A549 (cell line): ENCODE results near the gene REPS2. TPM values are rescaled to one million over a fixed set of nuclear protein-coding genes. Genes with fewer than 3 reads are reported as not detected.

Experiments
- ATAC-seq, 2 experiments: fragments of 200-7000 bp in 1 of 2; fragments of >200 bp in 1 of 2; cut with Nextera tagmentation in 1 of 2; cut with Tn5 transposase in 1 of 2; 3 replicates each; pipeline versions ENCODE4 v1.8.0 to v1.9.1; 2018 to 2020; ENCODE audit warnings: mild to moderate bottlenecking in 1 of 2, moderate library complexity in 1 of 2
- CTCF ChIA-PET: fragments of 300-600 bp; sonication (Branson Sonifier 250); formaldehyde crosslinking; extraction: SDS; loops from one replicate; lab custom pipeline; 2021; ENCODE audit warnings: antibody characterized with exemption, inconsistent platforms; lab: Yijun Ruan, JAX
- POLR2A ChIA-PET: fragments of 350-600 bp; formaldehyde crosslinking; extraction: SDS; loops from one replicate; lab custom pipeline; 2021; ENCODE audit warnings: antibody characterized with exemption, inconsistent platforms; lab: Yijun Ruan, JAX
- DNase-seq, 2 experiments: peaks; one replicate each; pipeline versions ENCODE4 v3.0.0 to v3.0.0-alpha.2; 2011 to 2016; ENCODE audit warnings: low read depth in 1 of 2, low spot score in 1 of 2
- FAIRE-seq: peaks from 2 replicates; lab custom pipeline; 2011; peaks lifted over from hg19 to GRCh38; lab: Jason Lieb, UNC
- H3K27ac ChIP-seq, 2 experiments: fragments of >200 bp; sonication (Bioruptor Twin); formaldehyde crosslinking; 3 replicates each; pipeline ENCODE4 v1.5.1; 2016 to 2017
- H3K4me1 ChIP-seq: fragments of >200 bp; sonication (Bioruptor Twin); formaldehyde crosslinking; 3 replicates; pipeline ENCODE4 v1.6.1; 2016
- H3K4me2 ChIP-seq: fragments of >200 bp; sonication (Bioruptor Twin); formaldehyde crosslinking; 3 replicates; pipeline ENCODE4 v1.6.1; 2016
- H3K4me3 ChIP-seq: fragments of >200 bp; sonication (Bioruptor Twin); formaldehyde crosslinking; 3 replicates; pipeline ENCODE4 v1.5.1; 2016
- H3K9me3 ChIP-seq: fragments of >200 bp; sonication (Bioruptor Twin); formaldehyde crosslinking; 3 replicates; pipeline ENCODE4 v1.6.1; 2016
- BHLHE40 ChIP-seq: IDR thresholded peaks from 2 replicates; pipeline ENCODE4 v1.6.1; 2012; ENCODE audit warnings: low read depth, low read length, inconsistent platforms
- CBX2 ChIP-seq: fragments of 200-600 bp; sonication (generic); IDR thresholded peaks from 2 replicates; pipeline ENCODE4 v1.6.1; 2016; ENCODE audit warnings: low read depth, mild to moderate bottlenecking, borderline replicate concordance
- CBX8 ChIP-seq: fragments of 200-600 bp; sonication (generic); IDR thresholded peaks from 2 replicates; pipeline ENCODE4 v1.6.1; 2016
- GATA3 ChIP-seq: IDR thresholded peaks from 2 replicates; pipeline ENCODE4 v1.6.1; 2012; ENCODE audit warnings: borderline replicate concordance
- HEYL ChIP-seq: fragments of 250-450 bp; sonication (Bioruptor Pico); IDR thresholded peaks from 2 replicates; pipeline ENCODE4 v1.8.0; 2021; ENCODE audit warnings: mild to moderate bottlenecking, moderate library complexity
- HOXB13 ChIP-seq: fragments of 250-450 bp; sonication (Bioruptor Pico); IDR thresholded peaks from 2 replicates; pipeline ENCODE4 v1.5.0; 2020; ENCODE audit warnings: low read depth, mild to moderate bottlenecking, moderate library complexity
- JUN ChIP-seq, 2 experiments: fragments of >200 bp; sonication (Bioruptor Twin); formaldehyde crosslinking; IDR thresholded peaks; 2 replicates in 1 of 2; 3 replicates in 1 of 2; pipeline ENCODE4 v1.6.1; 2016 to 2017
- KDM1A ChIP-seq: fragments of 200-600 bp; sonication (generic); IDR thresholded peaks from 2 replicates; pipeline ENCODE4 v1.6.1; 2016; ENCODE audit warnings: low read depth, mild to moderate bottlenecking
- KDM5A ChIP-seq: fragments of 200-600 bp; sonication (generic); IDR thresholded peaks from 2 replicates; pipeline ENCODE4 v1.6.1; 2016; ENCODE audit warnings: antibody characterized with exemption, mild to moderate bottlenecking
- NR3C1 ChIP-seq: fragments of >200 bp; sonication (Bioruptor Twin); formaldehyde crosslinking; IDR thresholded peaks from 3 replicates; pipeline ENCODE4 v1.6.1; 2017
- RCOR1 ChIP-seq: fragments of 150-350 bp; IDR thresholded peaks from 2 replicates; pipeline ENCODE4 v1.6.1; 2014; ENCODE audit warnings: antibody characterized with exemption, low read length, low read depth
- RFX5 ChIP-seq: fragments of 450-650 bp; IDR thresholded peaks from 2 replicates; pipeline ENCODE4 v1.7.1; 2014; ENCODE audit warnings: antibody characterized with exemption, mild to moderate bottlenecking, moderate library complexity
- ZNF302 ChIP-seq: fragments of 250-450 bp; sonication (Bioruptor Pico); IDR thresholded peaks from 2 replicates; pipeline ENCODE4 v1.9.0; 2021; ENCODE audit warnings: inconsistent platforms, mild to moderate bottlenecking, moderate library complexity
- WGBS: methylation state at CpG from one replicate; pipeline ENCODE4 v1.1.6; 2017; ENCODE audit errors: missing lambda C conversion rate; 5-methylcytosine and 5-hydroxymethylcytosine counted together
- polyA plus RNA-seq, 4 experiments: library from polyadenylated mRNA; depleted of rRNA in 3 of 4; stranded (reverse); fragments of >200 nt; fragmentation: RNase III in 1 of 4; extraction: RNeasy Plus Mini Kit Qiagen cat#74134 plus additional on column Dnase treatment in 1 of 4; gene quantifications; 2 replicates in 3 of 4; 3 replicates in 1 of 4; pipeline ENCODE4 v1.2.3, GENCODE V29; 2011 to 2017
- TF ChIP-seq, protein P1 (sequence below): fragments of >200 bp; sonication (Bioruptor Twin); formaldehyde crosslinking; IDR thresholded peaks from 3 replicates; pipeline ENCODE4 v1.6.1; 2016
- TF ChIP-seq, protein P2 (sequence below): fragments of 250-450 bp; sonication (Bioruptor Pico); IDR thresholded peaks from 2 replicates; pipeline ENCODE4 v1.5.0; 2020; ENCODE audit warnings: low read depth, mild to moderate bottlenecking, moderate library complexity
- TF ChIP-seq, protein P3 (sequence below): fragments of 200-600 bp; sonication (generic); IDR thresholded peaks from 2 replicates; pipeline ENCODE4 v1.6.1; 2016; ENCODE audit warnings: antibody characterized with exemption, mild to moderate bottlenecking, moderate library complexity

The REPS2 gene
- polyA plus RNA-seq, 2 of the 4 experiments (the other 2 are of a cell fraction): 0.17 to 0.76 TPM

GRCh38 chrX:17031827-17032226 lies 85.4 kb downstream of the REPS2 start:
- ATAC-seq (no peak), FAIRE-seq (no peak), DNase-seq (no peak)
- Histone ChIP-seq H3K4me1 (no peaks in the 10 kb centered on the region), H3K9me3 (no peaks in the 10 kb centered on the region), H3K27ac (peak overlapping the region in 1 of 2 experiments; percentile 42; a peak in 1 of 6 replicates), H3K4me3 (no peak overlapping the region), H3K4me2 (no peak overlapping the region)
- POLR2A ChIA-PET: no interaction called here
- no peak for TF ChIP-seq KDM1A
- TF ChIP-seq CBX8: no peak
- no peak for TF ChIP-seq ZNF302 (CRISPR knock-in tag)
- CTCF ChIA-PET: interaction anchor here (2.0 kb wide), 1 partner anchor 14 kb away, joined by 8 read pairs; no protein-coding TSS in a partner anchor

GRCh38 chrX:17032351-17032750 lies 85.9 kb downstream of the REPS2 start:
- DNase-seq (peak; percentile 7 to 8), FAIRE-seq (peak; percentile 80)
- Histone ChIP-seq H3K4me3 (no peak overlapping the region), H3K27ac (no peak overlapping the region; a peak in 1 of 6 replicates), H3K4me2 (peak overlapping the region; percentile 8; the same call in 1 of the 3 replicates), H3K4me1 (no peaks in the 10 kb centered on the region), H3K9me3 (no peaks in the 10 kb centered on the region)
- CTCF ChIA-PET: interaction anchor here (2.0 kb wide), 1 partner anchor 14 kb away, joined by 8 read pairs; no protein-coding TSS in a partner anchor
- 26% methylated on average over 4 of the region's 4 CpGs for WGBS
- POLR2A ChIA-PET: no interaction called here
- TF ChIP-seq RFX5 (no peak), HOXB13 (CRISPR knock-in tag) (no peak), BHLHE40 (no peak), NR3C1 (no peak), RCOR1 (no peak), KDM1A (no peak), CBX2 (no peak), JUN (IDR thresholded peaks at IDR 0.05) (no peak)
- TF ChIP-seq, protein P1, sequence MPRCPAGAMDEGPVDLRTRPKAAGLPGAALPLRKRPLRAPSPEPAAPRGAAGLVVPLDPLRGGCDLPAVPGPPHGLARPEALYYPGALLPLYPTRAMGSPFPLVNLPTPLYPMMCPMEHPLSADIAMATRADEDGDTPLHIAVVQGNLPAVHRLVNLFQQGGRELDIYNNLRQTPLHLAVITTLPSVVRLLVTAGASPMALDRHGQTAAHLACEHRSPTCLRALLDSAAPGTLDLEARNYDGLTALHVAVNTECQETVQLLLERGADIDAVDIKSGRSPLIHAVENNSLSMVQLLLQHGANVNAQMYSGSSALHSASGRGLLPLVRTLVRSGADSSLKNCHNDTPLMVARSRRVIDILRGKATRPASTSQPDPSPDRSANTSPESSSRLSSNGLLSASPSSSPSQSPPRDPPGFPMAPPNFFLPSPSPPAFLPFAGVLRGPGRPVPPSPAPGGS: no peak
- TF ChIP-seq, protein P2, sequence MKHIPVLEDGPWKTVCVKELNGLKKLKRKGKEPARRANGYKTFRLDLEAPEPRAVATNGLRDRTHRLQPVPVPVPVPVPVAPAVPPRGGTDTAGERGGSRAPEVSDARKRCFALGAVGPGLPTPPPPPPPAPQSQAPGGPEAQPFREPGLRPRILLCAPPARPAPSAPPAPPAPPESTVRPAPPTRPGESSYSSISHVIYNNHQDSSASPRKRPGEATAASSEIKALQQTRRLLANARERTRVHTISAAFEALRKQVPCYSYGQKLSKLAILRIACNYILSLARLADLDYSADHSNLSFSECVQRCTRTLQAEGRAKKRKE (CRISPR knock-in tag): no peak
- TF ChIP-seq, all 56 proteins: peak for 0
- ATAC-seq: peak; percentile 28 to 30; a peak in 2 of 6 replicates

DNA sequence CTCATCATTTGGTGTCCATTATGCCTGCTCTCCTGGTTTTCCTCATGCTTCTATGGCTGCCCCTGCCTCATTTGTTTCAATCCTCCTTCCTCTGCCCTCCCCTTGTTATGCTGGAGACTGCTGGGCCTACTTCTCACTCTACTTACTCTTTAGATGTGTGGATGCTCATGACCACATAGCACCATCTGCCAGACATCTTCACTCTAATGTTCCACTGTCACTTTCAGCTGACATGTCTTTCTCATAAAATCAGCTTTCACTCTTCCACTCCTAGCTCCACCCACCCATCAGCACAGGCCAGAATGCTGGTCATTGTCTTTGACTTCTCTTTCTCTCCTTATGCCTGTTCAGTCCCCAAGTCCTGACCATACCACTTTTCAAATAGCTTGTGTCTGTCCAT lies 86.8 kb downstream of the REPS2 start:
- DNase-seq (no peak), ATAC-seq (no peak), FAIRE-seq (no peak)
- POLR2A ChIA-PET: no interaction called here
- no peak overlapping the region for H3K4me2 ChIP-seq
- no peaks in the 10 kb centered on the region for H3K9me3 ChIP-seq
- TF ChIP-seq HEYL (no peak), KDM1A (no peak), CBX8 (no peak), NR3C1 (no peak), KDM5A (no peak), GATA3 (no peak)
- TF ChIP-seq, protein P3, sequence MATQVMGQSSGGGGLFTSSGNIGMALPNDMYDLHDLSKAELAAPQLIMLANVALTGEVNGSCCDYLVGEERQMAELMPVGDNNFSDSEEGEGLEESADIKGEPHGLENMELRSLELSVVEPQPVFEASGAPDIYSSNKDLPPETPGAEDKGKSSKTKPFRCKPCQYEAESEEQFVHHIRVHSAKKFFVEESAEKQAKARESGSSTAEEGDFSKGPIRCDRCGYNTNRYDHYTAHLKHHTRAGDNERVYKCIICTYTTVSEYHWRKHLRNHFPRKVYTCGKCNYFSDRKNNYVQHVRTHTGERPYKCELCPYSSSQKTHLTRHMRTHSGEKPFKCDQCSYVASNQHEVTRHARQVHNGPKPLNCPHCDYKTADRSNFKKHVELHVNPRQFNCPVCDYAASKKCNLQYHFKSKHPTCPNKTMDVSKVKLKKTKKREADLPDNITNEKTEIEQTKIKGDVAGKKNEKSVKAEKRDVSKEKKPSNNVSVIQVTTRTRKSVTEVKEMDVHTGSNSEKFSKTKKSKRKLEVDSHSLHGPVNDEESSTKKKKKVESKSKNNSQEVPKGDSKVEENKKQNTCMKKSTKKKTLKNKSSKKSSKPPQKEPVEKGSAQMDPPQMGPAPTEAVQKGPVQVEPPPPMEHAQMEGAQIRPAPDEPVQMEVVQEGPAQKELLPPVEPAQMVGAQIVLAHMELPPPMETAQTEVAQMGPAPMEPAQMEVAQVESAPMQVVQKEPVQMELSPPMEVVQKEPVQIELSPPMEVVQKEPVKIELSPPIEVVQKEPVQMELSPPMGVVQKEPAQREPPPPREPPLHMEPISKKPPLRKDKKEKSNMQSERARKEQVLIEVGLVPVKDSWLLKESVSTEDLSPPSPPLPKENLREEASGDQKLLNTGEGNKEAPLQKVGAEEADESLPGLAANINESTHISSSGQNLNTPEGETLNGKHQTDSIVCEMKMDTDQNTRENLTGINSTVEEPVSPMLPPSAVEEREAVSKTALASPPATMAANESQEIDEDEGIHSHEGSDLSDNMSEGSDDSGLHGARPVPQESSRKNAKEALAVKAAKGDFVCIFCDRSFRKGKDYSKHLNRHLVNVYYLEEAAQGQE: no peak
- H3K4me1 ChIP-seq: no peaks in the 10 kb centered on the region
- no peak overlapping the region for H3K4me3 ChIP-seq
- CTCF ChIA-PET: interaction anchor here (1.0 to 1.5 kb wide), 5 partner anchors 9 to 150 kb away, joined by 3 read pairs; no protein-coding TSS in a partner anchor
- no peak overlapping the region; a peak in 1 of 6 replicates for H3K27ac ChIP-seq
